K562 (cell line): ENCODE measurements around the gene ANO1. TPM values are rescaled to one million over a fixed set of nuclear protein-coding genes. Genes with fewer than 3 reads are reported as not detected.

Source experiments
- MGA ChIP-seq: fragments of 450-650 bp; IDR thresholded peaks from 2 replicates; pipeline ENCODE4 v1.6.1; 2016; ENCODE audit warnings: mild to moderate bottlenecking, moderate library complexity
- ZNF124 ChIP-seq: sonication (generic); formaldehyde crosslinking; IDR thresholded peaks from 2 replicates; pipeline ENCODE4 v1.8.1; 2022; ENCODE audit warnings: missing genetic modification reagents
- polyA plus RNA-seq, 8 experiments: library from polyadenylated mRNA; depleted of rRNA in 4 of 8; stranded (reverse) in 5 of 8; unstranded in 3 of 8; fragments of >200 nt; fragmentation: Nextera tagmentation in 2 of 8; fragmentation: Illumina TruSeq in 1 of 8; extraction: Ambion mirVana in 2 of 8; extraction: Trizol in 1 of 8; gene quantifications; 2 replicates each; pipeline versions ENCODE4 v1.2.1 to v1.2.3, GENCODE V29; 2011 to 2014; ENCODE audit warnings: inconsistent platforms in 1 of 8, missing spikeins in 1 of 8
- total RNA-seq, 7 experiments: library from RNA; depleted of rRNA in 6 of 7; stranded (reverse); fragments of >200 nt in 6 of 7; fragmentation: Illumina TruSeq in 2 of 7; extraction: Trizol in 2 of 7; gene quantifications; 2 replicates each; pipeline versions ENCODE4 v1.2.1 to v1.2.3, GENCODE V29; 2011 to 2021; ENCODE audit warnings: low replicate concordance in 1 of 7

ANO1 gene
- total and polyA plus RNA-seq, 9 of the 15 experiments (the other 6 are each of a cell fraction or from before 2014, with no cell fraction given), result not detected

- TF ChIP-seq MGA, result no peak
- no peak for TF ChIP-seq ZNF124 (CRISPR knock-in tag)
- TF ChIP-seq, all 486 proteins: peak for 0
Measured at GRCh38 chr11:70155386-70155785, 77.3 kb downstream of the ANO1 start (continued).
